GM18861 (cell line): ENCODE measurements around the gene GOLGA8A.
"Not testable (repeated sequence)": the region's sequence is repeated elsewhere in the genome, so short reads cannot be mapped to it uniquely, and the experiment has no call there.

ENCODE experiments used
- ATAC-seq: cut with Tn5 transposase; IDR thresholded peaks from one replicate; pipeline ENCODE4 v1.9.1; 2021; ENCODE audit not compliant: unreplicated experiment

Gene GOLGA8A

GRCh38 chr15:34409511-34409910 is 28.1 kb downstream of the GOLGA8A start:
- ATAC-seq, result not testable (repeated sequence)

GRCh38 chr15:34408973-34409372 is 28.6 kb downstream of the GOLGA8A start:
- ATAC-seq, result not testable (repeated sequence)

GRCh38 chr15:34403899-34404298 is 33.7 kb downstream of the GOLGA8A start:
- not testable (repeated sequence) for ATAC-seq

- not testable (repeated sequence) for ATAC-seq
Measured at GRCh38 chr15:34403160-34403598, 34.4 kb downstream of the GOLGA8A start.

GRCh38 chr15:34397637-34398259 is 39.9 kb downstream of the GOLGA8A start:
- ATAC-seq, result not testable (repeated sequence)

GRCh38 chr15:34392981-34393380 is 44.6 kb downstream of the GOLGA8A start:
- not testable (repeated sequence) for ATAC-seq

- ATAC-seq, result not testable (repeated sequence)
Measured at GRCh38 chr15:34389594-34390086, 48.0 kb downstream of the GOLGA8A start.
